ENCODE results near the gene ZNF335. TPM values are rescaled to one million over a fixed set of nuclear protein-coding genes. Genes with fewer than 3 reads are reported as not detected.

Gene ZNF335
- total RNA-seq, 6 experiments from 2014 or later: 13.1 to 14.6 (median 13.5) TPM

- Mint-ChIP-seq H3K27ac (no peak overlapping the region), H3K27me3 (ENCODE audit: insufficient read depth) (peaks cover 64% of the 10 kb centered on the region), H3K36me3 (ENCODE audit: low read depth) (peaks cover 6% of the 10 kb centered on the region; the same call in 1 of the 2 replicates), H3K9me3 (peaks cover 8% of the 10 kb centered on the region; the same call in 1 of the 2 replicates), H3K4me1 (ENCODE audit: low read depth) (peaks cover 11% of the 10 kb centered on the region; the same call in 1 of the 2 replicates), H3K4me3 (0 out of 2 replicates have a peak overlapping the region, but pooled peaks have one; percentile 24)
- DNase-seq: peak; percentile 23
- TF ChIP-seq CTCF (IDR thresholded peaks at IDR 0.05): peak; percentile 66
These were observed 39.9 kb upstream of the ZNF335 start for GRCh38 chr20:46011631-46012482.

GRCh38 chr20:46010491-46011391 lies 38.7 kb upstream of the ZNF335 start:
- no peak for TF ChIP-seq CTCF (IDR thresholded peaks at IDR 0.05)
- no peak overlapping the region for H3K27ac Mint-ChIP-seq
- no peak overlapping the region for H3K4me3 Mint-ChIP-seq
- peaks cover 6% of the 10 kb centered on the region; the same call in 1 of the 2 replicates for H3K36me3 Mint-ChIP-seq (ENCODE audit: low read depth)
- peaks cover 60% of the 10 kb centered on the region for H3K27me3 Mint-ChIP-seq (ENCODE audit: insufficient read depth)
- DNase-seq: no peak
- peaks cover 8% of the 10 kb centered on the region; the same call in 1 of the 2 replicates for H3K9me3 Mint-ChIP-seq
- peaks cover 11% of the 10 kb centered on the region; the same call in 1 of the 2 replicates for H3K4me1 Mint-ChIP-seq (ENCODE audit: low read depth)

- no peak for DNase-seq
- Mint-ChIP-seq H3K27me3 (ENCODE audit: insufficient read depth) (peaks cover 59% of the 10 kb centered on the region), H3K4me1 (ENCODE audit: low read depth) (peaks cover 11% of the 10 kb centered on the region; the same call in 1 of the 2 replicates)
These were observed 37.8 kb upstream of the ZNF335 start for GRCh38 chr20:46009816-46010215.

GRCh38 chr20:46007671-46008070 lies 35.7 kb upstream of the ZNF335 start:
- no peak for DNase-seq
- Mint-ChIP-seq H3K27me3 (ENCODE audit: insufficient read depth) (peaks cover 61% of the 10 kb centered on the region), H3K36me3 (ENCODE audit: low read depth) (peaks cover 6% of the 10 kb centered on the region; the same call in 1 of the 2 replicates), H3K27ac (no peak overlapping the region), H3K4me3 (no peak overlapping the region), H3K4me1 (ENCODE audit: low read depth) (peaks cover 11% of the 10 kb centered on the region; the same call in 1 of the 2 replicates), H3K9me3 (peaks cover 8% of the 10 kb centered on the region; the same call in 1 of the 2 replicates)
- TF ChIP-seq CTCF (IDR thresholded peaks at IDR 0.05): no peak

More at GRCh38 chr20:46009816-46010215, 37.8 kb upstream of the ZNF335 start:
- peaks cover 8% of the 10 kb centered on the region; the same call in 1 of the 2 replicates for H3K9me3 Mint-ChIP-seq
- no peak for TF ChIP-seq CTCF (IDR thresholded peaks at IDR 0.05)
- no peak overlapping the region for H3K4me3 Mint-ChIP-seq
- peaks cover 6% of the 10 kb centered on the region; the same call in 1 of the 2 replicates for H3K36me3 Mint-ChIP-seq (ENCODE audit: low read depth)
- no peak overlapping the region for H3K27ac Mint-ChIP-seq

GRCh38 chr20:46006964-46007363 lies 35.0 kb upstream of the ZNF335 start:
- H3K4me1 Mint-ChIP-seq (ENCODE audit: low read depth): peaks cover 11% of the 10 kb centered on the region; the same call in 1 of the 2 replicates

More at GRCh38 chr20:46006964-46007363, 35.0 kb upstream of the ZNF335 start:
- Mint-ChIP-seq H3K27me3 (ENCODE audit: insufficient read depth) (peaks cover 61% of the 10 kb centered on the region), H3K9me3 (peaks cover 8% of the 10 kb centered on the region; the same call in 1 of the 2 replicates), H3K27ac (no peak overlapping the region), H3K4me3 (no peak overlapping the region), H3K36me3 (ENCODE audit: low read depth) (peaks cover 6% of the 10 kb centered on the region; the same call in 1 of the 2 replicates)
- DNase-seq: no peak
- TF ChIP-seq CTCF (IDR thresholded peaks at IDR 0.05): no peak
